H1 (cell line): Measurements from ENCODE around the gene CFAP97. TPM values are rescaled to one million over a fixed set of nuclear protein-coding genes. Genes with fewer than 3 reads are reported as not detected.

Source experiments
- SIN3A ChIP-seq, 2 experiments: IDR thresholded peaks in 1 of 2; conservative IDR thresholded peaks in 1 of 2; 2 replicates each; pipeline ENCODE4 v1.6.1; 2011 to 2012; ENCODE audit warnings: low read length in 2 of 2, improper control_type of control experiment in 1 of 2, low read depth in 1 of 2, mild to moderate bottlenecking in 1 of 2
- polyA plus RNA-seq, 7 experiments: library from polyadenylated mRNA; depleted of rRNA in 3 of 7; stranded (reverse) in 5 of 7; unstranded in 2 of 7; fragments of >200 nt in 5 of 7; fragments of 200-250 nt in 2 of 7; gene quantifications; 1 replicate in 5 of 7; 2 replicates in 1 of 7; 4 replicates in 1 of 7; pipeline versions ENCODE4 v1.2.1 to v1.2.3, GENCODE V29; 2011 to 2013; ENCODE audit warnings: missing spikeins in 2 of 7, mixed read lengths in 2 of 7
- total RNA-seq: library from RNA; stranded (reverse); fragmentation: NEBNext Ultra II Directional; extraction: Animal tissue kit (Norgen Biotek cat#: 25700); gene quantifications from 2 replicates; pipeline ENCODE4 v1.2.1, GENCODE V29; 2021

CFAP97 gene
- total and polyA plus RNA-seq, 2 of the 8 experiments (the other 6 are each of a cell fraction or from before 2014, with no cell fraction given) = 9.2 to 40.4 TPM

DNA sequence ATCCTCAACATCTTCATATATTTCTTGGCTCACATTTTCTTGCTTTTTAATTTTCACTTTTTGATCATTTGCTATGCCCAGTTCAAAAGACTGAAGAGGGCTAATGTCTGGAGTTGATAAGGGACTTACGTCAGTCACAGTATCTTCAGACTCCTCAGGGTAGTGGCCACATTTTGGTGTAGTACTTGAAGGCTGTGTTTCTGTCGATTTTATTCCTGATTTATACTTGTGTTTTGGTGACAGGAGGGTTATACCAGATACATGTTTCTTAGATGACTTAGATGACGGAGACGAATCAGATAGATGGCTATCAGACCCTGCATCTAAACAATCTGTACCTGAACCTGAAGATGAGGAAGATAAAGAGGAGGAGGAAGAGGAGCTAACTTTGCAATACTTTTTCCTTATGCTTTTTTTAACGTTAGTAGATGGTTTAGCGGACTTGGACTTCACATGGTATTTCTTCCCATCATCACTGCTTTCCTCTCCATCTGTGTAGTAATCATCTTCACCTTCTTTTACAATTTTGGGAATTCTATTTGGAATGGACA lies 13.4 kb downstream of the CFAP97 start (continued):
- TF ChIP-seq SIN3A (conservative IDR thresholded peaks at IDR 0.05 in 1 of 2, IDR thresholded peaks at IDR 0.05 in 1 of 2; ENCODE audit: low read depth in 1 of 2, low read length in 2 of 2) = no peak
- TF ChIP-seq, all 59 proteins: peak for 0
